T-helper 2 cell (primary cell): ENCODE data around the gene KCNQ2.

ENCODE experiments used
- DNase-seq, 5 experiments: peaks; one replicate each; pipeline versions ENCODE4 v3.0.0 to v3.0.0-alpha.2; 2012 to 2022

KCNQ2 gene

DNA sequence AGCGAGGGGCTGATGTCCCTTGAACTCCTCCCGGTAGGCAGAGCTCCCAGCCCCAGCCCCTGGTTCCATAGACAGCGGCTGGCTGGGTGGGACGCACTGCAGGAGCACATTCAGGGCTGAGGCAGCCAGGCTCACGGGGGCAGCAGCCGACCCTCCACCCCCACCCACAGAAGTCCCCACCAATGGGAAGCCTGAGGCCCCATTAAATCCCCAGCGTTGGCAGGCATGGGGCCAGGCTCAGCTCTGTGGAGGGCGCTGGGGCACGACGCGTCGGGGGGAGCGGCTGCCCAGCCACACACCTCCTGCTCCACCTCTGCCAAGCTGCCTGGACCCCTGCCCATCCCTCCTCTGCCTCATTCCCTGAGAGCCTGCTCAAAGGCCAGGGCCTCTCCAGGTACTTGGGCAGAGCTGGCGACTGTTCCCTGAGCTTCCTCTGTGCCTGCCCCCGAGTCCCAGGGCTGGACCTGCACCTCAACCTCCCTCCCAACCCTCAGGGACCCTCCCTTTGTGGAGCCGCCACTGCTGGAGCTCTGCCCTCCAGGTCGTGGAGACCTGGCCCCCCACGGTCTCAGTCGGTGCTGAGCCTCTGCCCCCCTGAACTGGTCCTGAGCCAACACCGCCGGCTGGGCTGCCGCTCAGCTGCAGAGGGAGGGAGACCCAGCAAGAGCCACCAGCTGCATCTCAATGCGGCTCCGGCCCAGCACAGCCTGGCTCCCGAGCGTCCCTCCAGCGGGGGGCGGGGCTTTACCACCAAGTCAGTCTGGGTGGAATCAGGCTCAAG, 120.5 kb downstream of the KCNQ2 start:
- DNase-seq, result no peak

DNA sequence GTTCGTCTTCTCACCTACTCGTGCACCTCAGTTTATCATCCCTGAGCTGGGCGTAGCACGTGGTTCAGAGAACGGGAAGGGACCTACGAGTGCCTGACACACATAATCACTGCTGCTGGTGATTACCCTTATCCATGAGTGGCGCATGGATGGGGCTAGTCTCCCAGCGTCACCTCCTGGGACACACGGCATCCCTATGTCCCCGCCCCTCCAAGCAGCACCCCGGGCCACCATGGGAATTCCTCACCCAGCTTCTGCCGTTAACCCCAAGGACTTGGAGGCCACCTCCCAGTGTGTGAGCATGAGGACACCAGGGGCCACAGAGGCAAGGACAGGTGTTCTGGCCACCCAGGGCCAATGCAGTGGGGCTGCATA, 121.1 kb downstream of the KCNQ2 start:
- no peak for DNase-seq

DNA sequence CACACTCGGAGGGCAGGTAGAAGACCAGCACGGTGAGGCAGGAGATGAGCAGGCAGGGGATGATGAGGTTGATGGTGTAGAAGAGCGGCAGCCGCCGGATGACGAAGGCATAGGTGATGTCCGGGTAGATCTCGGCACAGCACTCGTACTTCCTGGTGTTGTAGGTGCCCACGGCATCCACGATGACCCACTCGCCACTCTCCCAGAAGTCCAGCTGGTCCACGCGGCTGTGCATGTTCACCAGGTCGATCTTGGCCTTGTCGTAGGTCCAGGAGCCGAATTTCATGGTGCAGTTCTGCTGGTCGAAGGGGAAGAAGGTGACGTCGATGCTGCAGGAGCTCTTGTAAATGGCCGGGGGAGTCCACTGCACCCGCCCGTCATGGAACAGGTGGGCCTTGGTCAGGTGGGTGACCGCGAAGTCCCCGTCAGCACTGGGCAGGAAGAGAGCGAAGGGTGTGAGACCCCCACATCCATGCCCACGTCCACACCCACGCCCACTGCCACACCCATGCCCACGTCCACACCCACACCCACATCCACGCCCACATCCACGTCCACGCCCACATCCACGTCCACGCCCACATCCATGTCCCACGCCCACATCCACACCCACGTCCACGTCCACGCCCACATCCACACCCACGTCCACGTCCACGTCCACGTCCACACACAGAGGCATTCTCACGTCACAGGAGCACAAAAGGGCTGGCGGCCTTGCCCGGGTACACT, 121.7 kb downstream of the KCNQ2 start:
- no peak for DNase-seq
